Astrocyte (in vitro differentiated cells and primary cell): Measurements from ENCODE around the gene ETHE1. TPM values are rescaled to one million over a fixed set of nuclear protein-coding genes. Genes with fewer than 3 reads are reported as not detected.

Experiments
- DNase-seq: peaks from one replicate; pipeline ENCODE4 v3.0.0-alpha.2; 2010; ENCODE audit warnings: low read depth
- FAIRE-seq: peaks from 2 replicates; lab custom pipeline; 2011; peaks lifted over from hg19 to GRCh38; lab: Jason Lieb, UNC
- H2AFZ ChIP-seq: 2 replicates; pipeline ENCODE4 v1.6.0; 2012; ENCODE audit warnings: low read depth, low read length, inconsistent platforms
- H3K27ac ChIP-seq: 2 replicates; pipeline ENCODE4 v1.5.1; 2011; ENCODE audit warnings: low read depth, low read length, inconsistent platforms
- H3K27me3 ChIP-seq: 2 replicates; pipeline ENCODE4 v1.6.0; 2011; ENCODE audit warnings: low read length, inconsistent platforms; ENCODE audit not compliant: insufficient read depth
- H3K36me3 ChIP-seq: 2 replicates; pipeline ENCODE4 v1.5.1; 2011; ENCODE audit warnings: low read length, inconsistent platforms; ENCODE audit not compliant: insufficient read depth
- H3K4me1 ChIP-seq: 2 replicates; pipeline ENCODE4 v1.5.1; 2011; ENCODE audit warnings: low read length, inconsistent platforms; ENCODE audit not compliant: insufficient read depth
- H3K4me2 ChIP-seq: 2 replicates; pipeline ENCODE4 v1.6.0; 2012; ENCODE audit warnings: low read length, inconsistent platforms
- H3K4me3 ChIP-seq: 2 replicates; pipeline ENCODE4 v1.5.1; 2011; ENCODE audit warnings: low read depth, mild to moderate bottlenecking, low read length, inconsistent platforms; ENCODE audit not compliant: insufficient read depth
- H3K79me2 ChIP-seq: 2 replicates; pipeline ENCODE4 v1.6.0; 2012; ENCODE audit warnings: mild to moderate bottlenecking, low read length, inconsistent platforms; ENCODE audit not compliant: insufficient read depth
- H3K9ac ChIP-seq: 2 replicates; pipeline ENCODE4 v1.6.0; 2012; ENCODE audit warnings: mild to moderate bottlenecking, low read length, inconsistent platforms
- H3K9me3 ChIP-seq: 2 replicates; pipeline ENCODE4 v1.5.1; 2012; ENCODE audit warnings: low read depth, mild to moderate bottlenecking, low read length, inconsistent platforms; ENCODE audit not compliant: insufficient read depth
- H4K20me1 ChIP-seq: 2 replicates; pipeline ENCODE4 v1.6.0; 2012; ENCODE audit warnings: low read length, inconsistent platforms; ENCODE audit not compliant: insufficient read depth
- H3K27ac Mint-ChIP-seq: one replicate; pipeline ENCODE4 v1.8.0; 2021; ENCODE audit warnings: mild to moderate bottlenecking, mixed read lengths; ENCODE audit not compliant: unreplicated experiment
- H3K27me3 Mint-ChIP-seq: one replicate; pipeline ENCODE4 v1.8.0; 2021; ENCODE audit warnings: low read depth, mixed read lengths; ENCODE audit not compliant: unreplicated experiment
- H3K36me3 Mint-ChIP-seq: one replicate; pipeline ENCODE4 v1.8.0; 2021; ENCODE audit warnings: low read depth, mixed read lengths; ENCODE audit not compliant: unreplicated experiment
- H3K4me1 Mint-ChIP-seq: one replicate; pipeline ENCODE4 v1.8.0; 2021; ENCODE audit warnings: low read depth, mixed read lengths; ENCODE audit not compliant: unreplicated experiment
- H3K4me3 Mint-ChIP-seq: one replicate; pipeline ENCODE4 v1.8.0; 2021; ENCODE audit warnings: mild to moderate bottlenecking, moderate library complexity, mixed read lengths; ENCODE audit not compliant: unreplicated experiment
- H3K9me3 Mint-ChIP-seq: one replicate; pipeline ENCODE4 v1.8.0; 2021; ENCODE audit warnings: mild to moderate bottlenecking, mixed read lengths; ENCODE audit not compliant: unreplicated experiment
- EZH2 ChIP-seq: IDR thresholded peaks from 2 replicates; pipeline ENCODE4 v1.6.1; 2012; ENCODE audit warnings: mild to moderate bottlenecking, low read length, inconsistent platforms; ENCODE audit not compliant: insufficient read depth
- total RNA-seq: library from RNA; stranded (reverse); gene quantifications from 2 replicates; pipeline ENCODE4 v1.2.1, GENCODE V29; 2021
- TF ChIP-seq, protein P1 (sequence below): IDR thresholded peaks from 2 replicates; pipeline ENCODE4 v1.5.1; 2011; ENCODE audit warnings: low read depth, mild to moderate bottlenecking, inconsistent platforms, low read length, moderate library complexity; ENCODE audit not compliant: insufficient read depth

Gene ETHE1
- total RNA-seq, 1 donor from 2014 or later, result 50.7 TPM

DNA sequence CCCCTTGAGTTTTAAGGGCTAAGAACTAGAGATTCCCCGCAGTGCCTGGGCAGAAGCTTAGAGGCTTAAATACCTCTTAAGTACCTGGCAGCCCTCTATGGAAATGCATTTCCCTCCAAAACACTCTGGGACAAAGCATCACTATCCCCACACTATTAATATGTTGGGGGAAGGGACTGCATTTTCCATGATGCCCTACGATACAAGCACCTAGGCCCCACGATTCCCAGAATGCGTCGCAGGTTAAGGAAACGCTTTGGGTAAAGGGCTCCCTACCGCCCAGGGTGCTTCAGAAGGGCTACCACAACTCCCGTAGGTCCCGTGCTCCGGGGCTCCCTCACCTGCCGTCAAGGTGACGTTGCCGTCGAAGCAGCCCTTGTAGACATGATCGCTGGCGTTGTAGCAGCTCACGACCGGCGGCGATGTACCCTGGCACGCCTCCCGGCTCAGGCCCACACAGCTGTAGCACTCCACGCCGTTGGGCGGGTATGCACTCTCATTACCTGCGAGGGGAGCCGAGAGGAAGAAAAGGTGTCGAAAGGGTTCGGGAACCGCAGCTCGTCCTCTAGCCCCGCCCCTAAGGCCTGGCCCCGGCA lies 64.1 kb downstream of the ETHE1 start:
- no peak overlapping the region for H3K27ac Mint-ChIP-seq
- no peaks in the 10 kb centered on the region for H3K79me2 ChIP-seq
- FAIRE-seq (no peak), DNase-seq (no peak)
- TF ChIP-seq, protein P1, sequence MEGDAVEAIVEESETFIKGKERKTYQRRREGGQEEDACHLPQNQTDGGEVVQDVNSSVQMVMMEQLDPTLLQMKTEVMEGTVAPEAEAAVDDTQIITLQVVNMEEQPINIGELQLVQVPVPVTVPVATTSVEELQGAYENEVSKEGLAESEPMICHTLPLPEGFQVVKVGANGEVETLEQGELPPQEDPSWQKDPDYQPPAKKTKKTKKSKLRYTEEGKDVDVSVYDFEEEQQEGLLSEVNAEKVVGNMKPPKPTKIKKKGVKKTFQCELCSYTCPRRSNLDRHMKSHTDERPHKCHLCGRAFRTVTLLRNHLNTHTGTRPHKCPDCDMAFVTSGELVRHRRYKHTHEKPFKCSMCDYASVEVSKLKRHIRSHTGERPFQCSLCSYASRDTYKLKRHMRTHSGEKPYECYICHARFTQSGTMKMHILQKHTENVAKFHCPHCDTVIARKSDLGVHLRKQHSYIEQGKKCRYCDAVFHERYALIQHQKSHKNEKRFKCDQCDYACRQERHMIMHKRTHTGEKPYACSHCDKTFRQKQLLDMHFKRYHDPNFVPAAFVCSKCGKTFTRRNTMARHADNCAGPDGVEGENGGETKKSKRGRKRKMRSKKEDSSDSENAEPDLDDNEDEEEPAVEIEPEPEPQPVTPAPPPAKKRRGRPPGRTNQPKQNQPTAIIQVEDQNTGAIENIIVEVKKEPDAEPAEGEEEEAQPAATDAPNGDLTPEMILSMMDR, result no peak
- TF ChIP-seq EZH2, result no peak
- no peaks in the 10 kb centered on the region for H4K20me1 ChIP-seq
- H3K4me3 Mint-ChIP-seq, result peak overlapping the region; percentile 93
- no peak overlapping the region for H3K27ac ChIP-seq
- H3K9me3 Mint-ChIP-seq, result no peaks in the 10 kb centered on the region
- H3K4me3 ChIP-seq, result peak overlapping the region; percentile 62
- peaks cover 7% of the 10 kb centered on the region for H3K27me3 ChIP-seq
- peaks cover 11% of the 10 kb centered on the region for H3K4me1 ChIP-seq
- H2AFZ ChIP-seq, result peak overlapping the region; percentile 98
- H3K9ac ChIP-seq, result peak overlapping the region; percentile 20
- peaks cover 2% of the 10 kb centered on the region for H3K36me3 Mint-ChIP-seq
- peaks cover 37% of the 10 kb centered on the region for H3K27me3 Mint-ChIP-seq
- H3K4me2 ChIP-seq, result peak overlapping the region; percentile 86
- peaks cover 6% of the 10 kb centered on the region for H3K9me3 ChIP-seq
- no peaks in the 10 kb centered on the region for H3K4me1 Mint-ChIP-seq
- no peaks in the 10 kb centered on the region for H3K36me3 ChIP-seq

DNA sequence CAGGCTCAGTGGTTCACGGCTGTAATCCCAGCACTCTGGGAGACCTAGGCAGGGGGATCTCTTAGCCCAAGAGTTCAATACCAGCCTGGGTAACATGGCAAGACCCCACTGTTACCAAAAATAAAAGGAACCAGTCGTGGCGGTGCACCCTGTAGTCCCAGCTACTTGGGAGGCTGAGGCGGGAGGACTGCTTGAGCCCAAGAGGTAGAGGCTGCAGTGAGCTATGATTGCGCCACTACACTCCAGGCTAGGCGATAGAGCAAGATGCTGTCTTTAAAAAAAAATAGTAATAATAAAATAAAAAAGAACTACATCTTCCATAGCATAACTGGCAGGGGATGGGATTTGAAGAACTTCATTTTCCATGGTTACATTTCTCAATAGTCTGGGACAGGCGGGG lies 64.6 kb downstream of the ETHE1 start:
- Histone ChIP-seq H4K20me1 (no peaks in the 10 kb centered on the region), H3K4me2 (no peak overlapping the region), H3K9ac (no peak overlapping the region), H3K27me3 (peaks cover 7% of the 10 kb centered on the region), H3K36me3 (no peaks in the 10 kb centered on the region), H3K4me1 (peaks cover 6% of the 10 kb centered on the region), H3K9me3 (peaks cover 6% of the 10 kb centered on the region), H3K4me3 (no peak overlapping the region), H2AFZ (no peak overlapping the region), H3K27ac (no peak overlapping the region), H3K79me2 (no peaks in the 10 kb centered on the region)
- TF ChIP-seq EZH2, result no peak
- TF ChIP-seq, protein P1, result no peak
- Mint-ChIP-seq H3K4me1 (no peaks in the 10 kb centered on the region), H3K36me3 (peaks cover 2% of the 10 kb centered on the region), H3K4me3 (peak overlapping the region; percentile 93), H3K9me3 (no peaks in the 10 kb centered on the region), H3K27me3 (peaks cover 40% of the 10 kb centered on the region), H3K27ac (no peak overlapping the region)
- DNase-seq (no peak), FAIRE-seq (no peak)

DNA sequence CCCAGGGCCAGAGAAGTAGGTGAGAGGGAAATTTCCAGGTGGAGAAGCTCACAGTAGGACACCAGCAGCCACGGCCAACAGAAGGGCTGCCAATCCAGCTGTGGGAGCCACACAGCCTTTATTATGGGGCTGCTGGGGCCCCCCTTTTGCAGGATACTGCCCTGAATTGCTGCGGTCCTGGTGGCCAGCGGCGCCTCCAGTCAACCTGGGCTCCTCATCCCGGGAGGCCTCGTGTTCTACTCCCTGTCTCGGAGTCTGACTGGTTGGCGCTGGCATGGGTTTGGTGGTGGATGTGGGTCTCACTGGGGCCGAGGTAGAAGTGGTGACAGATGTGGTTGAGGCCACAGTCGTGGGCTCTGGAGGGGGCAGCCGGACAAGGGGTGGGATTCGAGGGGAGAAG lies 65.7 kb downstream of the ETHE1 start:
- FAIRE-seq (no peak), DNase-seq (no peak)
- Histone ChIP-seq H4K20me1 (no peaks in the 10 kb centered on the region), H3K9ac (no peak overlapping the region), H3K79me2 (no peaks in the 10 kb centered on the region), H3K4me2 (no peak overlapping the region), H3K27ac (no peak overlapping the region), H3K4me1 (peaks cover 3% of the 10 kb centered on the region), H3K27me3 (peaks cover 7% of the 10 kb centered on the region), H3K9me3 (peaks cover 6% of the 10 kb centered on the region), H2AFZ (no peak overlapping the region), H3K4me3 (no peak overlapping the region), H3K36me3 (no peaks in the 10 kb centered on the region)
- no peak overlapping the region for H3K27ac Mint-ChIP-seq
- H3K9me3 Mint-ChIP-seq, result no peaks in the 10 kb centered on the region
- no peaks in the 10 kb centered on the region for H3K4me1 Mint-ChIP-seq
- H3K27me3 Mint-ChIP-seq, result peaks cover 45% of the 10 kb centered on the region
- peaks cover 2% of the 10 kb centered on the region for H3K36me3 Mint-ChIP-seq
- TF ChIP-seq EZH2, result no peak
- TF ChIP-seq, protein P1, result no peak
- no peak overlapping the region for H3K4me3 Mint-ChIP-seq
